ENCODE data around the gene ACACA. TPM values are rescaled to one million over a fixed set of nuclear protein-coding genes. Genes with fewer than 3 reads are reported as not detected.

ACACA gene
- total RNA-seq, 1 donor from 2014 or later = 42.4 TPM

DNA sequence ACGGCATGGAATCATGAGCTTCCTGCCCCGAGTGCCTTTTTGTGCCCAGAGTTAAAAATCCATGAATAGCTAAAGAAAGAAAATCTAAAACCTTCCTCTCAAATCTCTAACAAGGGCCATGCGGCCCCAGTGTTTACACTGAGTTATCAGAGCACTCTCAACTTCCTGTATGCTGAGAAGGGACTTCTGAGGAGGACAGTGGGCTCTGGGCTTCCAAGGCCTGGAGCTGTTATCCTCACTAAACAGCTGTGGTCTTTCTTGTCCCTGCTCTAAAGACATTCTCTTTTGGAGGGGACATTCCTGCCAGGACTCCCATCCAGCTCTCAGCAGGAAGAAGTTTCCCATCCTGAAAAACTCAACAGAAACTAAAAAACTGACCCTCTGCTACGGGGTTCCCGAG lies 322.3 kb downstream of the ACACA start:
- Mint-ChIP-seq H3K9me3 (peaks cover 7% of the 10 kb centered on the region), H3K4me1 (no peaks in the 10 kb centered on the region), H3K36me3 (ENCODE audit: low read depth) (peaks cover 30% of the 10 kb centered on the region), H3K4me3 (no peak overlapping the region), H3K27ac (no peak overlapping the region), H3K27me3 (no peaks in the 10 kb centered on the region)
- TF ChIP-seq, protein P1, sequence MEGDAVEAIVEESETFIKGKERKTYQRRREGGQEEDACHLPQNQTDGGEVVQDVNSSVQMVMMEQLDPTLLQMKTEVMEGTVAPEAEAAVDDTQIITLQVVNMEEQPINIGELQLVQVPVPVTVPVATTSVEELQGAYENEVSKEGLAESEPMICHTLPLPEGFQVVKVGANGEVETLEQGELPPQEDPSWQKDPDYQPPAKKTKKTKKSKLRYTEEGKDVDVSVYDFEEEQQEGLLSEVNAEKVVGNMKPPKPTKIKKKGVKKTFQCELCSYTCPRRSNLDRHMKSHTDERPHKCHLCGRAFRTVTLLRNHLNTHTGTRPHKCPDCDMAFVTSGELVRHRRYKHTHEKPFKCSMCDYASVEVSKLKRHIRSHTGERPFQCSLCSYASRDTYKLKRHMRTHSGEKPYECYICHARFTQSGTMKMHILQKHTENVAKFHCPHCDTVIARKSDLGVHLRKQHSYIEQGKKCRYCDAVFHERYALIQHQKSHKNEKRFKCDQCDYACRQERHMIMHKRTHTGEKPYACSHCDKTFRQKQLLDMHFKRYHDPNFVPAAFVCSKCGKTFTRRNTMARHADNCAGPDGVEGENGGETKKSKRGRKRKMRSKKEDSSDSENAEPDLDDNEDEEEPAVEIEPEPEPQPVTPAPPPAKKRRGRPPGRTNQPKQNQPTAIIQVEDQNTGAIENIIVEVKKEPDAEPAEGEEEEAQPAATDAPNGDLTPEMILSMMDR (IDR thresholded peaks at IDR 0.05) = no peak
- ChIA-PET POLR2A (no interaction called here), CTCF (interaction anchor here (0.9 kb wide), 1 partner anchor 36 kb away, joined by 3 read pairs; no protein-coding TSS in a partner anchor)
- intact Hi-C loops (cut with micrococcal nuclease) = no loop called here
- ATAC-seq (ENCODE audit: low read depth) = no peak
- no peak for DNase-seq

DNA sequence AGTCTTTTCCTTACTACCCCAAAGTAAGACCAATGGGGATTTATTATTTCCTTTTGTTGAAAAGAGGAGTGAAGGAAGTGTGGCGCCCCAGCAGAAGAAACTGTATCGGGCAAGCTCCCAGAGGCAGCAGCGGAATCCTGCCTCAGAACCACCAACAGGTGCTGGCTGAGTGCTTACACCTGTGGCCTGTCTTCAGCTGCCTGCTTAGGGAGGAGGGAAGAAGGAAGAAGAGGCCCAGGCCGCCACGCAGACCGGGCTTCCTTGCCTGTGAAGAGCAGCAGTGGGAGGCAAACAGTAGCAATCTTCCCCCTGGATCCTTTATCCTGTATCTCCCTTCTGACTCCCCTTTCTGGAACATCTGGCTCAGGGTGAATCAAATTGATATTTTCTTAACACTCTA lies 323.2 kb downstream of the ACACA start:
- CTCF ChIA-PET = no interaction called here
- H3K4me1 Mint-ChIP-seq = no peaks in the 10 kb centered on the region
- no peak for DNase-seq
- H3K36me3 Mint-ChIP-seq (ENCODE audit: low read depth) = peaks cover 24% of the 10 kb centered on the region
- TF ChIP-seq, protein P1 (IDR thresholded peaks at IDR 0.05) = no peak
- peaks cover 10% of the 10 kb centered on the region for H3K9me3 Mint-ChIP-seq
- POLR2A ChIA-PET = no interaction called here
- no peak overlapping the region for H3K4me3 Mint-ChIP-seq
- intact Hi-C loops (cut with micrococcal nuclease) = no loop called here
- ATAC-seq (ENCODE audit: low read depth) = no peak
- no peak overlapping the region for H3K27ac Mint-ChIP-seq
- no peaks in the 10 kb centered on the region for H3K27me3 Mint-ChIP-seq

DNA sequence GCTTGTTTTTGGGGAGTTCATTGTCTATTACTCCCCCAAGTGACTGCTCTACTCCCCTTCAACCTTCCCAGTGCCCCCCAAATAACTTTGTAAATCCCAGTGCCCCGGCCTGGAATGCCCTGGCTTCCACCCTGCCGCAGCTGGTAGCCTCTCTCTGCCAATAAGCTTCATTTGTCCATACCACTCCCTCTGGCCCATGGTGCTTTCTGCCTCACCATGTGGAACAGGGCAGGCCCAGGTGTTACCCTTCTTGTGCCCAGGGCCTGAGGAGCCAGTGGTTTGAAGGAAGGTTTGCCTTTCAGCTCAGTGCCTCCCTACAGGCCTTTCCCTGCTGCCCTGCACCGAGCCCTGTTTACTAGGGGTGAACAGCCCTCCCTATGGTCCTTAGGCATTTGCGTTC lies 323.7 kb downstream of the ACACA start:
- ChIA-PET POLR2A (no interaction called here), CTCF (no interaction called here)
- Mint-ChIP-seq H3K27me3 (no peaks in the 10 kb centered on the region), H3K4me1 (no peaks in the 10 kb centered on the region), H3K36me3 (ENCODE audit: low read depth) (peaks cover 21% of the 10 kb centered on the region), H3K4me3 (no peak overlapping the region), H3K27ac (no peak overlapping the region), H3K9me3 (peaks cover 10% of the 10 kb centered on the region)
- TF ChIP-seq, protein P1 (IDR thresholded peaks at IDR 0.05) = no peak
- intact Hi-C loops (cut with micrococcal nuclease) = no loop called here
- no peak for ATAC-seq (ENCODE audit: low read depth)
- no peak for DNase-seq

DNA sequence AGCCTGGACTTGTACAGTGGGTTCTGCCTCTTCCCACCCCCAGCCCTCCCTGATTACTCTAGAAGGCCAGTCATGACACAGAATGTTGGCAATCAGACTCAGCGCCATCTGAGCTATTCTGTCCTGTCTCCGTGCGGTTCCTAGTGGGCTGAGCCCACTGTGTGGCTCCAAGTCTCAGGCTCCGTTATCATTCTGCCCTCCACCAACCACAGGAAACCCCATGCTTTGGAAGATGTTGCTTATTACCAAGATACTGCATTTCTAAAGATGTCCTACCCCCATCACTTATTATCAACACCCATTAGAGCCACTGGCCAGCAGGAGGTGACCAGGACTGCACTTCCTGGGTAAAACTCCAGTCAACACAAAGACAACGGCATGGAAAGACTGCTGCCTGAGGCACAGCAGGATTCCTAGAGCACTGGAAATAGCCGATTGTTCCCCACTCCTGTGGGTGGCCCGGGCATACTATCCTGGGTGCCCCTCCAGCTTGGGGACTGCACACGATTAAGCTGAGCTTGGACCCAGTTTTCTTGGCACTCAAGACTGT lies 324.2 kb downstream of the ACACA start:
- Mint-ChIP-seq H3K4me1 (no peaks in the 10 kb centered on the region), H3K27ac (no peak overlapping the region), H3K27me3 (no peaks in the 10 kb centered on the region), H3K36me3 (ENCODE audit: low read depth) (peaks cover 16% of the 10 kb centered on the region), H3K9me3 (peaks cover 10% of the 10 kb centered on the region), H3K4me3 (no peak overlapping the region)
- ATAC-seq (ENCODE audit: low read depth) (no peak), DNase-seq (no peak)
- intact Hi-C loops (cut with micrococcal nuclease) = no loop called here
- TF ChIP-seq, protein P1 (IDR thresholded peaks at IDR 0.05) = no peak
- CTCF ChIA-PET = no interaction called here
- POLR2A ChIA-PET = no interaction called here

DNA sequence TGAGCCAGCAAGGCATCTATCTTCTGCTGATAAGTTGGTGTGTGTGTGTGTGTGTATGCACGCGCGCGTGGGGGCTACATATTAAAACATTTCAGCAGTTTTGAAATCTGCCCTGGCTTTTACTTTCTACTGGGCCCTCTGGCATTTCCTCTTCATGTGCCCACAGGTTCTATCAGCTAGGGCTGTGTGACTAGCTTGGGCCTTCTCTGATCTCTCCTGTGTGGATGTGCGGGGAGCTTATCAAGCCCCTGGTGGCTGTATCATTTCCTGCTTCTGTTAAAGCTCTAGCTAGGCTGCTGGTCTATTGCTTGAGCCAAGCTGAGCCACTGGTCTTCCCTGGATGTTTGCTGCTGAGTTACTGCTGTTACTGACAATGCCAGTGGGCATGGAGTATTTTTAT lies 325.3 kb downstream of the ACACA start:
- Mint-ChIP-seq H3K36me3 (ENCODE audit: low read depth) (peaks cover 7% of the 10 kb centered on the region), H3K4me3 (no peak overlapping the region), H3K4me1 (no peaks in the 10 kb centered on the region), H3K27ac (no peak overlapping the region), H3K27me3 (no peaks in the 10 kb centered on the region), H3K9me3 (peaks cover 10% of the 10 kb centered on the region)
- ChIA-PET POLR2A (no interaction called here), CTCF (no interaction called here)
- no peak for DNase-seq
- TF ChIP-seq, protein P1 (IDR thresholded peaks at IDR 0.05) = no peak
- no peak for ATAC-seq (ENCODE audit: low read depth)
- intact Hi-C loops (cut with micrococcal nuclease) = no loop called here
